Astrocyte (in vitro differentiated cells and primary cell): ENCODE data around the gene ZNF787.

Source experiments
- CTCF ChIP-seq: IDR thresholded peaks from 2 replicates; pipeline ENCODE4 v1.5.1; 2011; ENCODE audit warnings: low read depth, mild to moderate bottlenecking, inconsistent platforms, low read length, moderate library complexity; ENCODE audit not compliant: insufficient read depth
- EZH2 ChIP-seq: IDR thresholded peaks from 2 replicates; pipeline ENCODE4 v1.6.1; 2012; ENCODE audit warnings: mild to moderate bottlenecking, low read length, inconsistent platforms; ENCODE audit not compliant: insufficient read depth

- TF ChIP-seq CTCF (no peak), EZH2 (no peak)
Measured at GRCh38 chr19:56159009-56159559, 38.0 kb upstream of the ZNF787 start.
